HG02759 (cell line): ENCODE measurements around the gene SRMS.

Source experiments
- ATAC-seq: cut with Tn5 transposase; IDR thresholded peaks from one replicate; pipeline ENCODE4 v1.9.1; 2021; ENCODE audit warnings: mild to moderate bottlenecking, moderate library complexity; ENCODE audit not compliant: unreplicated experiment

The SRMS gene, protein sequence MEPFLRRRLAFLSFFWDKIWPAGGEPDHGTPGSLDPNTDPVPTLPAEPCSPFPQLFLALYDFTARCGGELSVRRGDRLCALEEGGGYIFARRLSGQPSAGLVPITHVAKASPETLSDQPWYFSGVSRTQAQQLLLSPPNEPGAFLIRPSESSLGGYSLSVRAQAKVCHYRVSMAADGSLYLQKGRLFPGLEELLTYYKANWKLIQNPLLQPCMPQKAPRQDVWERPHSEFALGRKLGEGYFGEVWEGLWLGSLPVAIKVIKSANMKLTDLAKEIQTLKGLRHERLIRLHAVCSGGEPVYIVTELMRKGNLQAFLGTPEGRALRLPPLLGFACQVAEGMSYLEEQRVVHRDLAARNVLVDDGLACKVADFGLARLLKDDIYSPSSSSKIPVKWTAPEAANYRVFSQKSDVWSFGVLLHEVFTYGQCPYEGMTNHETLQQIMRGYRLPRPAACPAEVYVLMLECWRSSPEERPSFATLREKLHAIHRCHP

DNA sequence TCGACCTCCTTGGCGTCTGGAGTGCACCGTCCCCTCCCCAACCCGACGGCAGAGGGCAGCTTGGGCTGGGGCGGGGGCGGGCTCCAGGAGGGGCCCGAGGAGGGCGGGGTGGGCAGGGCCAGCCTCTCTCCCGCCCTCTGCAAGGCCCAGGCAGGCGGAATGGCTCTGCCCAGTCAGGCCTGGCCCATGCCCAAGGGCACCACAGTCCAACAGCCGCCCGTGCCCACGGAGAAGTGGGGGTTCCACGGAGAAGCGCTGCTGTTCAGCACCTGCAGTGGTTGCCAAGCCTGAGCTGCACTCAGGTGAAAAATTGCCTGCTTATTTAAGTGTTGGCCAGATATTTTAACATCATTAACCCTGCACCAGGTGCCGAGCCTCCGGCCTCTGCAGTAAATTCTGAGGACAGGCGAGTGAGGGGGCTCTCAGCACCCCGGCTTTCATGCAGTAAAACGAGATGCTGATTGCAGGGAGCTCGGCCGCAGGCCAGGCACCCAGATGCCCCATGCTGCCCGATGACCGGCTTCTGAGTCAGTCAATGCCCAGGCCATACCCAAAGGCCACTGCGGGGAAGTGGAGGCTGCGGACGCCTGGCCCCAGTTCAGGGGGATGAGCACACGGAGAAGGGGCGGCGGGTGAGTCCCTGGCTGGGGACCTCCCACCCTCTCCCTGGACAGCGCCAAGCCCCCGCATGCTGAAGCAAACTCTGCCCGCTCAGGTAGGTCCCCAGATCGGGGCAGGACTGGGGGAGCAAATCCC lies at the start of gene SRMS:
SRMS (minus strand) TSS at position 25 of the 756 bp plus-strand sequence. CDS start 286 bp downstream, outside the sequence.
- ATAC-seq, result no peak

- ATAC-seq, result no peak
Measured at GRCh38 chr20:63596423-63596822, 48.9 kb upstream of the SRMS start.

DNA sequence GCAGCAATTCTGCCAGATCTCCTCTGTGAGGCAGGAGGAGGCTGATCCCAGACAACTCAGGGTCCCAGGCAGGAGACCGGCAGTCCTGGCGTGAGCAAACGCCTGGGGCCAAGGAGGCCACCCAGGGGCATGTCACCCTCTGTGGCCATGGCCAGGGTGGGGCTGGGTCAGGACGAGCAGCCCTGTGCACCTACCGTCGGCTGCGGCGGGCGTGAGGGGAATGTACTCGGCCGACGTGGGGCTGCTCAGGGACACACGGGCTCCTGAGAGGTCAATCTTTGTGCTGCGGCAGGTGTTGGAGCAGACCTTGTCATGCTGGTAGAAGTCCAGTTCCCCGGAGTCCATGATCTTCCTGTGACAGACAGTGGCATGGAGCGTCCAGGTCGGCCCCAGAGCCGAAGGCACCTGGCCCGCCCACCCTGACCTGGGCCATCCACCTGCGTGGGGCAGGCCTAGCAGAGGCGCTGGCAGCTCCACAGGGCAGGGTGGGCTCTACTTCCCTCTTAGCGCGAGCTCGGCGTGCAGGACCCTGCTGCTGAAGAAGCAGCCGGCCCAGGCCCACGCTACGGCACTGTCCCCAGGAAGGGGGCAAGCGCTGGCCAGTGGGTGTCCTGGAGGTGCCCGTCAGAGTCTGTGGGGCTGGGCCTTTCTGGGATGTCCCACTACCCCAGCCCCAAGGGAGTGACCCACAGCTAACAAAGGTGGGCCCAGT lies 48.0 kb upstream of the SRMS start:
- no peak for ATAC-seq

- ATAC-seq, result no peak
Measured at GRCh38 chr20:63594043-63594561, 46.6 kb upstream of the SRMS start.

DNA sequence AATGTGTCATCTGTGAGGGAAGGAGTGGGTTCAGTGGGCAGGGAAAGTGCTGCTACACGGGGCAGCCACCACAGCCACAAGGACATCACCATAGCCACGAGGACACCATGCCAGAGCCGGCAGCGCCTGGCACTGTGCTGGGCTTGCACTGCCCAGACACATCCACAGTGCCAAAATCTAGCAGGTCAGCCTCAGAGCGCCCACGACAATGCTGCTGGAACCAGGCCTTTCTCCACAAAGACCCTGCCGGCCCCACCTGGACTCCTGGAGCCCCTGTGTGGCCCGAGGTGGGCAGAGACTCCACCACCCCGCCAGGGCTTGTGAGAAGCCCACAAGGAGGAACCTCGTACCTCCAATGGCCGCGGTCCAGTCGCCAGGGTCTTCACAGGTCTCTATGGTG lies 45.1 kb upstream of the SRMS start:
- ATAC-seq, result no peak

DNA sequence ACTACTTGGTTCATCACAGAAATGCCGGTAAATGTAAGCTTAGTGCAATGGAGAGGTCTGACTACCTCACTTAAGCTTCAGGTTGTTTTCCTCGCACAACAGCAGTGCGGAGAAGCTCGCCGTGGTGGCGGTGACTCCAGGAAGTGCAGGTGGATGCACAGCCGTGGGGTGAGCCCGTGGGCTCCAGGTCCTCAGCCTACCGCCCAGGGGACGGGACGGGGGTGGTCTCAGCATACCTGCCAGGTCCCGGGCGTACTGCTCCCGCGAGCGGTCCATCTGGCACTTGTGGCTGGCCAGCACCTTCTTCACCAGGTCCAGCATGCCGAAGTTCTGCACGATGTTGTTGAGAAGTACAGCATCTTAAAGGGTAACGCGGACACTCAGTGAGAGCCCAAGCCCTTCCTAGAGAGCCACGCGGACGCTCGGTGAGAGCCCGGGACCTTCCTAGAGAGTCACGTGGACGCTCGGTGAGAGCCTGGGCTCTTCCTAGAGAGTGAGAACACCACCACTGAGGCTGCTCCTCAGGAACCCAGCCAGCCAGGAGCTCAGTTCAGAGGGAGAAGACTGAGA lies 44.3 kb upstream of the SRMS start:
- ATAC-seq, result no peak

- ATAC-seq, result no peak
Measured at GRCh38 chr20:63591147-63591533, 43.6 kb upstream of the SRMS start.

GRCh38 chr20:63590218-63591146 lies 42.9 kb upstream of the SRMS start:
- no peak for ATAC-seq

DNA sequence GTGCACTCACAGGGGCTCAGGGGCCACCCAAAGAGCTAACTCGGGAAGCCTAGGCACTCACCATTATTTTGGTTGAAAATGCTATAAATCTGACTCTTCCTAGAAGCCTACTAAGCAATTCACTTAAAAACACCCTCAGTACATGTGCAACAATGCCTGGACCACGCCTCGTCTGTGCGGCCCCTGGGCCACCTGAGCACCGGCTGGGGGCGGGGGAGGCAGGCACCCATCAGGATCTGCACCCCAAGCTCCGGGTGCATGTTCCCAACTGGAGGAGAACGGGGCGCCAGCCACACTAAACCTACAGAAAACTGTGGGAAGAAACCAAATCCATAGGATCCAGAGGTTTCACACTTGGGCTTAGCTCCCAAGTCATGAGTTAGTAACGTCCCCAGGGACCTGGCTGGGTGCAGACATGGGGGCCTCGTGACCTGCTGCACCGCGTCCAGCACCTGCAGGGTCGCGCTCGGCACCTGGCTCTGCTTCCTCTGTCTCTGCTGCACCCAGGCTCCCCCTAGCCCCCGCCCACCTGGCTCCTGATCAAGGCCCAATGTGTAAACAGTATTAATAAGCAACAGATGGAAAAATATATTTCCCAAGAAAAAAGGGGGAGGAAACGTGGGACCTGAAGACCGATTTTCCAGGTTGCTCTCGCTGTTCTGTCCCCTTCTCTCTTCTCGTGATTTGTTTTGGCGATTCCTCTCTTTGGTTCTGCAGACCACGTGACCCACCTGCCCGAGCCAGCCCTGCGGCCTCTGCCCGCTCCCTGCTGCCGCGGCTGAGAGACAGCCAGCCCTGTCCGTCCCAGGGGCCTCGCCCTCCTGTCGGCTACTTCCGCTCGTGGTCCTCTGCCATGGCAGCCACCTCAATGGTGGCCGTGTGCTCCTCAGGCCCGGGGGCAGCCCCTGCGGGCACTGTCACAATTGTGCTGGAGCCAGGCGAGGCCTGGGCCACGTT lies 42.0 kb upstream of the SRMS start:
- no peak for ATAC-seq

DNA sequence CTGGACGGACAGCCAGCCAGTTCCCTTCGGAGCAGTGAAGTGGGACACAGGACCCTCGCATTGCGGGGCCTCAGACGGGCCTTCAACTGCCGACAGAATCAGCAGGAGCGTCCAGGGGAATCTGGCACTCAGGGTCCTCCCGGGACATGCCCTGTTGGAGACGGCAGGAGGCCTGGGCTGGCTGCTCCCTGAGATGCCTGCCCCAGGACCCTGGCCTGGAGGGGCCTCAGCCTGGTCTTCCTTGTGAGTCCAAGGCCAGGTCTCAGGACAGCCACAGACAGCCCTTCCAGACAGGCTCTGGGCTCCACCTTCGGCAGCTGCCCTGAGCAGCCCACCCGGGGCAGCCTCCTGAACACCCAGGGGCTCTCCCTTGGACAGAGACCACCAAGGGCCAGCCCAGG lies 41.1 kb upstream of the SRMS start:
- no peak for ATAC-seq

- no peak for ATAC-seq
Measured at GRCh38 chr20:63587776-63588591, 40.4 kb upstream of the SRMS start.

GRCh38 chr20:63587256-63587655 lies 39.7 kb upstream of the SRMS start:
- ATAC-seq, result no peak

GRCh38 chr20:63586797-63587196 lies 39.2 kb upstream of the SRMS start:
- no peak for ATAC-seq

GRCh38 chr20:63585616-63586565 lies 38.3 kb upstream of the SRMS start:
- ATAC-seq, result no peak

DNA sequence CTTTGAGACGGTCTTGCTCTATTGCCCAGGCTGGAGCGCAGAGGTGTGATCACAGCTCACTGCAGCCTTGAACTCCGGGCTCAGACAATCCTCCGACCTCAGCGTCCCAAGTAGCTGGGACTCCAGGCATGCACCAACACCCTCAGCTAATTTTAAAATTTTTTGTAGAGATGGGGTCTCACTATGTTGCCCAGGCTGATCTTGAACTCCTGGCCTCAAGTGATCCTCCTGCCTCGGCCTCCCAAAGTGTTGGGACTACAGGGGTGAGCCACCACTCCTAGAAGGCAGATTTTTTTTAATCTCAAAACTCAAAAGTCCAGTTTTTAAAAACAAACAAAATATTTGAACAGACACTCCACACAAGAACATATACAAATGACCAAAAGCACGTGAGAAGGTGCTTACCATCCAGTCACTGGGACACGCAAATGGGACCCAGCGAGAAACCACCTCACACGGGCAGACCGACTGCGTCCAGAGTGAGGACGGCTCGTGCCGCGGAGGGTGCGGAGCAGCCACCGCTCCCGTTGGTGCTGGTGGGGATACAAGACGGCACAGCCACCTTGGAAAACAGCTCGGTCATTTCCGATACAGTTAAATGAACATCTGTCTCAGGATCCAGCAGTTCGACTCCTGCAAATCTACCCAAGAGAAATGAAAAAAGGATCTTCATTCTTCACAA lies 35.0 kb upstream of the SRMS start:
- no peak for ATAC-seq

GRCh38 chr20:63580796-63581461 lies 33.4 kb upstream of the SRMS start:
- ATAC-seq, result no peak
